Germinal center (tissue), 1 donor: ENCODE data around the gene MATR3.
"Not testable (repeated sequence)": the region's sequence is repeated elsewhere in the genome, so short reads cannot be mapped to it uniquely, and the experiment has no call there.

Experiments used
- DNase-seq: peaks from one replicate; pipeline ENCODE4 v3.0.0; 2012; ENCODE audit warnings: mixed read lengths, low spot score

Gene MATR3

DNA sequence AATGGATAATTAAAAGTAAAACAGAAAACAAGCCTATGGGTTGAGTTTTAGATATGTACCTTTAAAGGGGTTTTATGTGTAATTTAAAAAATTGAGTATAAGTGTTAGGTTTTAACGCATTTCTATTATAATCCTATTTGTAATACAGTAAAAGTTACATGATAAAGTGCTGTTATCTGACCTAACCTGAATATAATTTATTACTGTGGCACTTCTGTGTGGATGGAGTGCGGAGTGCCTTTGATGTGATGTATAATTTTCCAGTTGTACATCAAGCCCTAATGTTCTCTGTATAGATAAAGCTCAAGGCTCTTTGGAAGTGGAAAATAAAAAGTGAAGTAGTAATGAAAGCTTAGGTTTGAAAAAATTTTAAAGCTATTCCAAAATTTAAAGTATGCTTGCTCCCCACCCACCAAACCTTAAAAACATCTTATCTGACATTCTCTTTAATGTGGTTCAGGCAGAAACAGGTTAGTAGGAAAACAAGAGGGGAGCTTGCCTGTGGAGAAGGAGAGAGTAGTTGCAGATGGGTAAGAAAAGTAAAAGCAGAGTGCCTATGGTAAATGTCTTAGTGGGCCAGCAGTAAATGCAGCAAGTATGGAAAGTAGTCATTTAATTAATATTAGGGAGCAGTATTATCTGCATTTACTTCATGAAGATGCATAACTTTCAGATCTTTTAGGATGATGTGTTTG, 4.0 kb downstream of the MATR3 start:
- DNase-seq, result no peak

DNA sequence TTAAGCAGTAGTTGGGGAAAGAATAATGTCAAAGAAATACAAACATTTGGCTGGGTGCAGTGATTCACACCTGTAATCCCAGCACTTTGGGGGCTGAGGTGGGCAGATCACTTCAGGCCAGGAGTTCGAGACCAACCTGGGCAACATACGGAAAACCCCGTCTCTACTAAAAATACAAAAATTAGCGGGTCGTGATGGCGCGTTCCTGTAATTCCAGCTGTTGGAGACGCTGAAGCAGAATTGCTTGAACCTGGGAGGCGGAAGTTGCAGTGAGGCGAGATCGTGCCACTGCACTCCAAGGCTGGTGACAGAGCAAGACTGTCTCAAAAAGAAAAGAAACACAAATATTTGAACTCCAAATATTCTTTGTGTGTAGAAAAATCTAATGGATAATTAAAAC, 4.7 kb downstream of the MATR3 start:
- DNase-seq, result no peak

DNA sequence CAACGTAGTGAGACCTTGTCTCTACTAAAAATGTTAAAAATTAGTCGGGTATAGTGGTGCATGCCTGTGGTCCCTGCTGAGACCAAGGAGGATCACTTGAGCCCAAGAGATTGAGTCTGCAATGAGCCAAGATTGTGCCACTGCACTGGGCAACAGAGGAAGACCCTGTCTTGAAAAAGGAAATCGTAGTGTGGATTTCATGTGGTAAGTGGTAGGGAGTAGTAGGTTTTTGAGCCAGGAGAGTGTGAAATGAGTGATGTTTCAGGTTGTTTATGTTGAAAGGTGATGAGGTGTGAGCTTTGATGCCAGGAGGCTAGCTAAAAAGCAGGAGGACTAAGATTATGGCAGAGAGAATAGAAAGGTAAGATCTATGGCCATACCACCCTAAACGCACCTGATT, 5.9 kb downstream of the MATR3 start:
- DNase-seq, result no peak

- no peak for DNase-seq
These were observed 8.4 kb downstream of the MATR3 start for GRCh38 chr5:139301808-139302499.

DNA sequence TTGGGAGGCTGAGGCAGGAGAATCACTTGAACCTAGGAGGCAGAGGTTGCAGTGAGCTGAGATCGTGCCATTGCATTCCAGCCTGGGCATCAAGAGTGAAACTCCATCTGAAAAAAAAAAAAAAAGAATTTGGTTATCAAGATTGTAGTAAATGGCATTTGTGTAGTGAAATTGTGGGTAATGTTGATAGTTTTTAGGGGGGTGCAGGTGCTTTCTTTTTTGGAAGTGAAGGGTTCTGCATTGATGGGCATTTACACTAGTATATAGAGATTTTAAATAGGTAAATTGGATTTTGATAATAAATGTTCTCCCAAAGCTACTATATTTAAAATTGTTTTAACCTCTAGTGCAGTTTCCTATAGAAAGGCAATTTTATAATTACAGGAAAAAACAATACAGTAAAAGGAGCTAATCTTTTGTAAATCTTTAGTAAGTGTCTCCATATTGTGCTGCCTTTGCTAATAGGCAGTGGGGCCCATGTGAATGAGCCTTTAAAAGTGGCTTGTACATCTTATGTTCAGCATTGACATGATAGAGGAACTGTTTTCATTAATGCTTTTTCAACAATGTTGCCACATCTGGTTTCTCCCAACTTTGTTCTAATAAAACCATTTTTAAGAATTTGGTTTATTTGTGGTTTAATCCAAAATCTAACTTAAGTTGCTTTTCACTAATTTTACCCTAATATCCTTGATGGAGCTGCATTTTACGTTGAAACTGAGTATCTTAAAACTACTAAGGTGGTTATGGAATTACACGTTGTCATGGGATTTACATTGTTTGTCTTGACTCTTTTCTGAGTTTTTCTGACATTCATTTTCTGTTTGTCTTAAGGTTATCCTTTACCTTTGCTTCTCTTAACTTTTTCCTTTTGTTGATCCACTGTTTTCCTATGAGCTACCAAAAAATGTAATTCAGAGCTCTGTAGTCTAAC, 11.1 kb downstream of the MATR3 start:
- DNase-seq, result no peak

DNA sequence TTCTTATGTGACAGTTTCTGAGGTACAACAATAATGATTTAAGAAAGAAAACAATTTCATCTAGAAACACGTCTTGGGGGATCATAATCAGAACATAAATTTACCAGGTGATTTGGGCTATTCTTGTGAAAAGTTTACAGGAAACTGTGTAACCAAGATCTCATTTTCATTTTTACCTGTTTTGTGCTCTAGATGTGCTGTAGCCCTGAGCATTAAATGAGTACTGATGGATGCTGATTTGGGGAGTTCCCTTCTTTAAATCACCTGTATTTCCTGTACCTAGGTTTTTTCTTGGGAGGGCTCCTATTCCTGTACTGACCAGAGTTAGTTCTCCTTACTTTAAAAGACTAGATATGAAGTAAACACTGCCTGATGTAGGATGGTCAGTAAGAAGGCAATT, 12.7 kb downstream of the MATR3 start:
- no peak for DNase-seq

- no peak for DNase-seq
These were observed 13.3 kb downstream of the MATR3 start for GRCh38 chr5:139306628-139307379.

- no peak for DNase-seq
These were observed 15.3 kb downstream of the MATR3 start for GRCh38 chr5:139308797-139309196.

DNA sequence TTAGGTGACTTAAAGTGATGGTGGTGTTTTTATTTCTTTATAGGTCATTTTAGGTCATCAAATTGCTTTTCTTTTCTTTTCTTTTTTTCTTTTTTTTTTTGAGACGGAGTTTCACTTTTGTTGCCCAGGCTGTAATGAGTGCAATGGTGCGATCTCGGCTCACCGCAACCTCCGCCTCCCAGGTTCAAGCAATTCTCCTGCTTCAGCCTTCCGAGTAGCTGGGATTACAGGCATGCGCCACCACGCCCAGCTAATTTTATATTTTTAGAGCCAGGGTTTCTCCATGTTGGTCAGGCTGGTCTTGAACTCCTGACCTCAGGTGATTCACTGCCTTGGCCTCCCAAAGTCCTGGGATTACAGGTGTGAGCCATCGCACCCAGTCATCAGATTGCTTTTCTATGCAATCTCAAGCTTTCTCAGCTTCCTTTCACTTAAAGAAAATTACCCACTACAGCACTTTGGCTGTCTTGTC, 17.2 kb downstream of the MATR3 start:
- DNase-seq, result not testable (repeated sequence)

DNA sequence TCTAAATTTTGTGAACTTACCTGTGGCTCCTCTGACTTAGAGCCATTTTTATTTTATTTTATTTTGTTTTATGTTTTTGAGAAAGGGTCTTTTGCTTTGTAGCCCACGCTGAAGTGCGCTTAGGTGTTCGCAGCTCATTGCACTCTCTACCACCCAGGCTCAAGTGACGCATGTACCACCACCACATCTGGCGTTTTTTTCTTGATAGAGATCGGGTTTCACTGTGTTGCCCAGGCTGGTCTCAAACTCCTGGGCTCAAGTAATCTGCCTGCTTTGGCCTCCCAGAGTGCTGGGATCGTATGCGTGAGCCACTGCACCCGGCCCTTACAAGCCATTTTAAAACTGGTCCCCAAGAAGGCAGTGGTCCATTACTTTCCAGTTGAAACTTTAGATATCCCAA, 18.5 kb downstream of the MATR3 start:
- DNase-seq, result no peak

DNA sequence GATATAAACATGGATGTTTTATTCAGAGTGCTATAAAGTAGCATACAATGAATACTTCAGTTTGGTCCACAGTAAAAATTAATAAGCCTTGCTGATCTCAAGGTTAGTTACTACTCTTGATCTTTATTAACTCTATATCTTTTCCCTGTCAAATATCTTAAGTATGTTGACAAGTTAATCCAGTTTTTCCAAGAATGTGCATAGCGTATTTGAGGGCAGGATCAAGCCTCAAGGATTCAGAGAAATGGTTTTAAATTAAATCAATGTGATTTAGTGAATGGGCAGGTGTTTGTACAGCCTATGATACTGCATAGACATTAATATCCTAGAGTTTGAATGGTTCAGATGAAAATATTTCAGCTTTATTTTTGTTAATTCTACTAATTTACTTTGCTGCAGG, 20.7 kb downstream of the MATR3 start:
- DNase-seq, result no peak

DNA sequence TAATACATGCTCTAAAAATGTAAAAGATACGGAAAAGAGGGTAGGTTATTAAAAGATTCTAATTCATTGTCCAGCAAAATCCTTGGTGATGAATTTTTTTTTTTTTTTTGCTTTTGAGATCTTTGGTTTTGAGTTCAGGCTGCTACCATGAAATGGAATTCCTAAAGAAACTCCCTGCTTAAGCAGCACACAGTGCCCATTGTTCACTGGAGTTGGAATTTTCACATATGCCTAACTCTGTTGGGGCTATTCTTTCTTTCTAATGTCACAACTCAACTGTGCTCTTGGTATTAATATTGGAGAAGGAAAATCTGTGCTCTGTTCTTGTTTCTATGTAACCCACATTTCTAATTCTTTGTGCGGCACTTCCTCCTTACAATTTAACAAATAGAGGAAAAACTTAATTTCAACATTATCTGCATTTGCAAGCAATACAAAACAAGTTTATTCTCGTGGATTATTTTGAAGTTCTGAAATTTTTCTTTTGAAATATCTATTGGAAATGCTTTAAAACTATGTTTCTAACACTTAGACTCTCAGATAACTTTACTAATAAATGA, 21.6 kb downstream of the MATR3 start:
- no peak for DNase-seq

GRCh38 chr5:139335811-139336210, 42.3 kb downstream of the MATR3 start:
- no peak for DNase-seq

DNA sequence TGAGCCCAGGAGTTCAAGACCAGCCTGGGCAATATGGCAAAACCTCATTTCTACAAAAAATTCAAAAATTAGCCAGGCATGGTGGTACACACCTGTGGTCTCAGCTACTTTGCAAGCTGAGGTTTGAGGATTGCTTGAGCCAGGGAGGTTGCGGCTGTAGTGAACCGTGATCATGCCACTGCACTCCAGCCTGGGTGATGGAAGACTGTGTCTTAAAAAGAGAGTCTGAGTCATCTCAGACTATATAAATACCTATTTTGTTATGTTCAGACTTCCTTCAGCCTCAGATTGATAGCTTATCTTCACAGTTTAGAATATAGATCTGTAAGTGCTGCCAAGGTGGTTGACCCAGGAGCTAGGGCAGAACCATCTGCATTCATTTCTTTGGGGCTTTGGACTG, 46.5 kb downstream of the MATR3 start:
- DNase-seq, result no peak

- no peak for DNase-seq
These were observed 47.7 kb downstream of the MATR3 start for GRCh38 chr5:139341187-139341688.

GRCh38 chr5:139341689-139342422, 48.3 kb downstream of the MATR3 start, which contains the start of gene PAIP2:
TSS of gene PAIP2 (plus strand) at chr5:139341854. CDS start at chr5:139363785, 21,931 bp downstream.
- DNase-seq, result peak; percentile 92

DNA sequence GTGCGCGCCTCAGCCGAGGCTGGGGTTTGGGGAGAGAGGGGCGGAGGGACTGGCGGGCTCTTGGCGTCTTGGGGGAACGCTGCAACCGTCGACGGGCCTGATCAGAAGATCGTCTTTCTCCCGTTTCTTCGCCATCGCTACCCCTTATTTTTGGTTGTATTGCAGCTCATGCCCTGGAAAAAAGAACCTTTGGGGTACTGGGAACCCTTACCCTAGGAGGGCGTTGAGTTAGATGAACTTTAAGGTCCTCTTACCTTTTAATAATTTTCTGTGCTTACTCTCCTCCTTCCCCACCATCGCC, 48.8 kb downstream of the MATR3 start:
- peak; percentile 90 for DNase-seq

GRCh38 chr5:139343476-139343875, 49.9 kb downstream of the MATR3 start:
- DNase-seq, result no peak

DNA sequence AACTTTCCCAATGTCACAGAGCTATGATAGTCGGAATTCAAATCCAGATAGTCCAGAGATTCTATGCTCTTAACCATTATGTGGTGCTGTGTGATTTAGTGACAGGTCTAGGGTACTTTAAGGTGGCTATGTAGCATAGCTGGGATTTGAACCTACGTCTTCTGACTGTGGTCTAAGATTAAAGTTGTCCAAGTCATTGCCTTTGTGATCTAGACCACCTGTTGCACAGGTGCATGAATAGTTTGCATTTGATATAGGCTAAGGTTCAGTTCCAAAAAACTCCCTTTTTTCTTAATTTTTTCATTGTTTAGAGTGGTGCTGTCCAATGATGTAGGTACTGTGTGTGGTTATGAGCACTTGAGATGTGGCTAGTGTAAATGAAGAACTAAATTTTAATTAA, 50.6 kb downstream of the MATR3 start:
- no peak for DNase-seq

DNA sequence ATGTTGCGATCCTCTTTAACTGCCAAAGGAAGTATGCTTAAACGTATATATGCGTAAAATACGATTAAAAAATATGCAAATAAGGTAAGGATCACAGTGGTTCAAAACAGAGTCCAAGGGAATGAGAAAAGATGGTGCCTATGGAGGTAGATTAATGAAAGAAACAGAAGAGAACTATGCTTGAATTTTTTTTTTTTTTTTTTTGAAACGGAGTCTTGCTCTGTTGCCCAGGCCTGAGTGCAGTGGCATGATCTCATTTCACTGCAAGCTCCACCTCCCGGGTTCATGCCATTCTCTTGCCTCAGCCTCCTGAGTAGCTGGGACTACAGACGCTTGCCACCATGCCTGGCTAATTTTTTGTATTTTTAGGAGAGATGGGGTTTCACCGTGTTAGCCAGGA, 51.9 kb downstream of the MATR3 start:
- not testable (repeated sequence) for DNase-seq

DNA sequence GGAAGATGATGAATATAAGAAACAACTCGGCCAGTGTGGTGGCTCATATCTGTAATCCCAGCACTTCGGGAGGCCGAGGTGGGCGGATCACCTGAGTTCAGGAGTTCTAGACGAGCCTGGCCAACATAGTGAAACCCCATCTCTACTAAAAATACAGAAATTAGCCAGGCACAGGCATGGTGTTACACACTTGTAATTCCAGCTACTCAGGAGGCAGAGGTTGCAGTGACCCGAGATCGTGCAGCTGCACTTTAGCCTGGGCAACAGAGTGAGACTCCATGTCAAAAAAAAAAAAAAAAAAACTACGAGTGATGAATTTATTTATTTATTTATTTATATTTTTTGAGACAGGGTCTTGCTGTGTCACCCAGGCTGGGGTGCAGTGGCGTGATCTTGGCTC, 54.3 kb downstream of the MATR3 start:
- DNase-seq, result not testable (repeated sequence)
